Midbrain (tissue), 1 donor: ENCODE data around the gene YTHDC1.

Source experiments
- DNase-seq: peaks from one replicate; lab custom pipeline; 2025; lab: John Stamatoyannopoulos, UW

Gene YTHDC1

GRCh38 chr4:68358988-68359387 lies 9.1 kb upstream of the YTHDC1 start:
- DNase-seq: no peak

GRCh38 chr4:68352791-68353190 lies 2.9 kb upstream of the YTHDC1 start:
- no peak for DNase-seq

- no peak for DNase-seq
Observed at GRCh38 chr4:68349279-68349648, 626 bp downstream of the YTHDC1 start.

- DNase-seq: no peak
Observed at GRCh38 chr4:68348577-68348976, 1.3 kb downstream of the YTHDC1 start.

- no peak for DNase-seq
Observed at GRCh38 chr4:68347845-68348244, 2.0 kb downstream of the YTHDC1 start.

GRCh38 chr4:68346461-68346860 lies 3.4 kb downstream of the YTHDC1 start:
- no peak for DNase-seq

GRCh38 chr4:68344785-68345184 lies 5.1 kb downstream of the YTHDC1 start:
- DNase-seq: no peak

GRCh38 chr4:68344049-68344448 lies 5.8 kb downstream of the YTHDC1 start:
- DNase-seq: no peak

GRCh38 chr4:68342134-68342533 lies 7.8 kb downstream of the YTHDC1 start:
- no peak for DNase-seq

GRCh38 chr4:68338625-68339024 lies 11.3 kb downstream of the YTHDC1 start:
- no peak for DNase-seq

- DNase-seq: no peak
Observed at GRCh38 chr4:68337522-68337921, 12.4 kb downstream of the YTHDC1 start.

- DNase-seq: no peak
Observed at GRCh38 chr4:68337004-68337403, 12.9 kb downstream of the YTHDC1 start.

- DNase-seq: no peak
Observed at GRCh38 chr4:68336530-68336929, 13.4 kb downstream of the YTHDC1 start.

GRCh38 chr4:68326141-68326540 lies 23.7 kb downstream of the YTHDC1 start:
- no peak for DNase-seq

- no peak for DNase-seq
Observed at GRCh38 chr4:68324519-68325262, 25.2 kb downstream of the YTHDC1 start.

- no peak for DNase-seq
Observed at GRCh38 chr4:68319040-68319439, 30.9 kb downstream of the YTHDC1 start.

GRCh38 chr4:68316193-68316969 lies 33.5 kb downstream of the YTHDC1 start:
- DNase-seq: no peak

- DNase-seq: no peak
Observed at GRCh38 chr4:68310651-68311247, 39.1 kb downstream of the YTHDC1 start.

GRCh38 chr4:68304731-68305130 lies 45.2 kb downstream of the YTHDC1 start:
- DNase-seq: no peak

GRCh38 chr4:68299492-68300457 lies 50.1 kb downstream of the YTHDC1 start:
- no peak for DNase-seq

GRCh38 chr4:68297137-68297536 lies 52.8 kb downstream of the YTHDC1 start:
- DNase-seq: no peak

GRCh38 chr4:68291256-68291655 lies 58.6 kb downstream of the YTHDC1 start:
- DNase-seq: no peak
